SK-N-SH treated with all-trans-retinoic acid at 6 μM for 48 hours (cell line): ENCODE results near the gene CNPY1.

Experiments
- ATAC-seq: fragments of 200-7000 bp; cut with Tn5 transposase; 3 replicates; pipeline ENCODE4 v1.9.1; 2020; ENCODE audit warnings: mild to moderate bottlenecking, moderate library complexity
- ARNTL ChIP-seq: fragments of 450-650 bp; formaldehyde crosslinking; IDR thresholded peaks from 2 replicates; pipeline ENCODE4 v1.5.0; 2020; ENCODE audit warnings: low read depth, mild to moderate bottlenecking, moderate library complexity, borderline replicate concordance
- BACH2 ChIP-seq: fragments of 250-450 bp; sonication (Bioruptor Pico); IDR thresholded peaks from 2 replicates; pipeline ENCODE4 v1.9.0; 2021; ENCODE audit warnings: mild to moderate bottlenecking, borderline replicate concordance
- ESRRG ChIP-seq: fragments of 250-450 bp; sonication (Bioruptor Pico); IDR thresholded peaks from 2 replicates; pipeline ENCODE4 v1.6.1; 2021; ENCODE audit warnings: mild to moderate bottlenecking
- GLIS3 ChIP-seq: fragments of 250-450 bp; sonication (Bioruptor Pico); IDR thresholded peaks from 2 replicates; pipeline ENCODE4 v1.5.0; 2020; ENCODE audit warnings: mild to moderate bottlenecking, moderate library complexity
- ISL1 ChIP-seq: fragments of 250-450 bp; sonication (Bioruptor Pico); IDR thresholded peaks from 2 replicates; pipeline ENCODE4 v2.1.2; 2022; ENCODE audit warnings: mild to moderate bottlenecking, moderate library complexity
- OSR1 ChIP-seq: fragments of 250-450 bp; sonication (Bioruptor Pico); IDR thresholded peaks from 2 replicates; pipeline ENCODE4 v1.8.0; 2022; ENCODE audit warnings: moderate library complexity, mild to moderate bottlenecking, inconsistent platforms
- PPARA ChIP-seq: fragments of 250-450 bp; sonication (Bioruptor Pico); IDR thresholded peaks from 2 replicates; pipeline ENCODE4 v1.5.0; 2020; ENCODE audit warnings: mild to moderate bottlenecking, borderline replicate concordance
- SNAI2 ChIP-seq: fragments of 250-450 bp; sonication (Bioruptor Pico); IDR thresholded peaks from 2 replicates; pipeline ENCODE4 v1.5.0; 2020; ENCODE audit warnings: mild to moderate bottlenecking, moderate library complexity
- TCF4 ChIP-seq: fragments of 250-450 bp; sonication (Bioruptor Pico); IDR thresholded peaks from 2 replicates; pipeline ENCODE4 v1.8.0; 2021; ENCODE audit warnings: mild to moderate bottlenecking, moderate library complexity, borderline replicate concordance
- TOX ChIP-seq: fragments of 250-450 bp; sonication (Bioruptor Pico); IDR thresholded peaks from 2 replicates; pipeline ENCODE4 v1.8.0; 2021; ENCODE audit warnings: mild to moderate bottlenecking, moderate library complexity, borderline replicate concordance
- ZC3H10 ChIP-seq: fragments of 250-450 bp; sonication (Bioruptor Pico); IDR thresholded peaks from 2 replicates; pipeline ENCODE4 v1.5.1; 2021; ENCODE audit warnings: mild to moderate bottlenecking, moderate library complexity
- ZFP3 ChIP-seq: fragments of 250-450 bp; sonication (Bioruptor Pico); IDR thresholded peaks from 2 replicates; pipeline ENCODE4 v1.5.0; 2020; ENCODE audit warnings: mild to moderate bottlenecking, moderate library complexity
- ZFP30 ChIP-seq: fragments of 450-650 bp; formaldehyde crosslinking; IDR thresholded peaks from 2 replicates; pipeline ENCODE4 v1.5.0; 2022; ENCODE audit warnings: mild to moderate bottlenecking, moderate library complexity
- ZNF565 ChIP-seq: fragments of 450-650 bp; formaldehyde crosslinking; conservative IDR thresholded peaks from 2 replicates; pipeline ENCODE4 v1.5.0; 2020; ENCODE audit warnings: low read depth, mild to moderate bottlenecking, moderate library complexity
- ZNF70 ChIP-seq: fragments of 450-650 bp; formaldehyde crosslinking; IDR thresholded peaks from 2 replicates; pipeline ENCODE4 v1.5.0; 2020; ENCODE audit warnings: mild to moderate bottlenecking, moderate library complexity
- ZNF8 ChIP-seq: fragments of 450-650 bp; formaldehyde crosslinking; IDR thresholded peaks from 2 replicates; pipeline ENCODE4 v1.5.0; 2020; ENCODE audit warnings: mild to moderate bottlenecking, moderate library complexity
- TF ChIP-seq, protein P1 (sequence below): fragments of 250-450 bp; sonication (Bioruptor Pico); IDR thresholded peaks from 2 replicates; pipeline ENCODE4 v1.5.0; 2020; ENCODE audit warnings: mild to moderate bottlenecking, moderate library complexity
- TF ChIP-seq, protein P2 (sequence below): fragments of 250-450 bp; sonication (Bioruptor Pico); IDR thresholded peaks from 2 replicates; pipeline ENCODE4 v1.5.1; 2021; ENCODE audit warnings: mild to moderate bottlenecking, moderate library complexity
- TF ChIP-seq, protein P3 (sequence below): fragments of 250-450 bp; sonication (Bioruptor Pico); IDR thresholded peaks from 2 replicates; pipeline ENCODE4 v1.8.0; 2020; ENCODE audit warnings: mild to moderate bottlenecking, moderate library complexity, borderline replicate concordance
- TF ChIP-seq, protein P4 (sequence below): fragments of 250-450 bp; sonication (Bioruptor Pico); IDR thresholded peaks from 2 replicates; pipeline ENCODE4 v1.8.0; 2021; ENCODE audit warnings: low read depth, mild to moderate bottlenecking, moderate library complexity, borderline replicate concordance

CNPY1 gene

DNA sequence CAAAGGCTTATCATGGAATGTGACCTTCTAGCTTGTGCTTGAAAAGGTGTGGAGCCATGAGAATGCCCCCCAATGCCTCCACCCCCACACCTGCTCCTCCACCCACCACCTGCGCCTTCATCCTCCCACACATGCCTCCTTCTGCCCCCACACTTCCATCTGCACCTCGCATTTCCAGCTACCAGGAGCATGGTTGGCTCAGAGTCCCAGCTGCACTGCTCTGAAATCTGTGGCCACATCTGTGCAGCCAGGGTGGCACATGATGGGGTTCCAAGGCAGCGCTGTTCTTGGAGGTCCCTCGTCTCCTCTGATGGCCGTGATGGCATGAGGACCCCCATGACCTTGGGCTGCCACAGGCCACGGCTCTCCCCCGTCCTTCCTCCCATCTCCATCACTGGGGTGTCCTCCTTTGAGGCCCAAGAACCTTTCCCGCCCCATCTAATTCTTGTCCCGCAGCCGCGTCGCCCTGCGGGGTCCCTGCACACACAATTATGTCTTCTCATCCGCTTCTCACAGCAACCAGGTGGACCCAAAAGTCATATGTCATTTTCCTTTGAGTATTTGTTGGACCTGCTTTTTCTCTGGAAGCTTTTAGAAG is 40.6 kb upstream of the CNPY1 start (continued):
- TF ChIP-seq, protein P1, sequence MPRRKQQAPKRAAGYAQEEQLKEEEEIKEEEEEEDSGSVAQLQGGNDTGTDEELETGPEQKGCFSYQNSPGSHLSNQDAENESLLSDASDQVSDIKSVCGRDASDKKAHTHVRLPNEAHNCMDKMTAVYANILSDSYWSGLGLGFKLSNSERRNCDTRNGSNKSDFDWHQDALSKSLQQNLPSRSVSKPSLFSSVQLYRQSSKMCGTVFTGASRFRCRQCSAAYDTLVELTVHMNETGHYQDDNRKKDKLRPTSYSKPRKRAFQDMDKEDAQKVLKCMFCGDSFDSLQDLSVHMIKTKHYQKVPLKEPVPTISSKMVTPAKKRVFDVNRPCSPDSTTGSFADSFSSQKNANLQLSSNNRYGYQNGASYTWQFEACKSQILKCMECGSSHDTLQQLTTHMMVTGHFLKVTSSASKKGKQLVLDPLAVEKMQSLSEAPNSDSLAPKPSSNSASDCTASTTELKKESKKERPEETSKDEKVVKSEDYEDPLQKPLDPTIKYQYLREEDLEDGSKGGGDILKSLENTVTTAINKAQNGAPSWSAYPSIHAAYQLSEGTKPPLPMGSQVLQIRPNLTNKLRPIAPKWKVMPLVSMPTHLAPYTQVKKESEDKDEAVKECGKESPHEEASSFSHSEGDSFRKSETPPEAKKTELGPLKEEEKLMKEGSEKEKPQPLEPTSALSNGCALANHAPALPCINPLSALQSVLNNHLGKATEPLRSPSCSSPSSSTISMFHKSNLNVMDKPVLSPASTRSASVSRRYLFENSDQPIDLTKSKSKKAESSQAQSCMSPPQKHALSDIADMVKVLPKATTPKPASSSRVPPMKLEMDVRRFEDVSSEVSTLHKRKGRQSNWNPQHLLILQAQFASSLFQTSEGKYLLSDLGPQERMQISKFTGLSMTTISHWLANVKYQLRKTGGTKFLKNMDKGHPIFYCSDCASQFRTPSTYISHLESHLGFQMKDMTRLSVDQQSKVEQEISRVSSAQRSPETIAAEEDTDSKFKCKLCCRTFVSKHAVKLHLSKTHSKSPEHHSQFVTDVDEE, result no peak
- TF ChIP-seq ZFP3 (CRISPR knock-in tag) (no peak), TOX (CRISPR knock-in tag) (no peak)

DNA sequence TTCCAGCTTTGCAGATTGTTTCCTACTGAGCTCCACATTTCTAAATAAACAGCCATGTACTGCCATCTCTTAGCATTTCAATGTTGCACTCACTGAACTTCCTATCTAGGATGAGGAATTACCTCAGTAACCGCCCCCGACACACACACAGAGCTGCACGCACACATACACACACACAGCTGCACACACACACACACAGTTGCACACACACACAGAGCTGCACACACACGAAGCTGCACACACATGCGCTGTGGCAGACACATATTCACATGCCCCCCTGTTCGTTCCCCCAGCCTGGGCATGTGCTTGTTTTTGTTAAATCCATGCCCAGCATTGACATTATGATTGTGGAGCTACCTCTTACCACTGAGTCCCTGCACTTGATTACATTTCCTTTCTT is 39.6 kb upstream of the CNPY1 start:
- ATAC-seq, result no peak
- TF ChIP-seq, protein P2, sequence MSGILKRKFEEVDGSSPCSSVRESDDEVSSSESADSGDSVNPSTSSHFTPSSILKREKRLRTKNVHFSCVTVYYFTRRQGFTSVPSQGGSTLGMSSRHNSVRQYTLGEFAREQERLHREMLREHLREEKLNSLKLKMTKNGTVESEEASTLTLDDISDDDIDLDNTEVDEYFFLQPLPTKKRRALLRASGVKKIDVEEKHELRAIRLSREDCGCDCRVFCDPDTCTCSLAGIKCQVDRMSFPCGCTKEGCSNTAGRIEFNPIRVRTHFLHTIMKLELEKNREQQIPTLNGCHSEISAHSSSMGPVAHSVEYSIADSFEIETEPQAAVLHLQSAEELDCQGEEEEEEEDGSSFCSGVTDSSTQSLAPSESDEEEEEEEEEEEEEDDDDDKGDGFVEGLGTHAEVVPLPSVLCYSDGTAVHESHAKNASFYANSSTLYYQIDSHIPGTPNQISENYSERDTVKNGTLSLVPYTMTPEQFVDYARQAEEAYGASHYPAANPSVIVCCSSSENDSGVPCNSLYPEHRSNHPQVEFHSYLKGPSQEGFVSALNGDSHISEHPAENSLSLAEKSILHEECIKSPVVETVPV (CRISPR knock-in tag), result no peak
- TF ChIP-seq, protein P3, sequence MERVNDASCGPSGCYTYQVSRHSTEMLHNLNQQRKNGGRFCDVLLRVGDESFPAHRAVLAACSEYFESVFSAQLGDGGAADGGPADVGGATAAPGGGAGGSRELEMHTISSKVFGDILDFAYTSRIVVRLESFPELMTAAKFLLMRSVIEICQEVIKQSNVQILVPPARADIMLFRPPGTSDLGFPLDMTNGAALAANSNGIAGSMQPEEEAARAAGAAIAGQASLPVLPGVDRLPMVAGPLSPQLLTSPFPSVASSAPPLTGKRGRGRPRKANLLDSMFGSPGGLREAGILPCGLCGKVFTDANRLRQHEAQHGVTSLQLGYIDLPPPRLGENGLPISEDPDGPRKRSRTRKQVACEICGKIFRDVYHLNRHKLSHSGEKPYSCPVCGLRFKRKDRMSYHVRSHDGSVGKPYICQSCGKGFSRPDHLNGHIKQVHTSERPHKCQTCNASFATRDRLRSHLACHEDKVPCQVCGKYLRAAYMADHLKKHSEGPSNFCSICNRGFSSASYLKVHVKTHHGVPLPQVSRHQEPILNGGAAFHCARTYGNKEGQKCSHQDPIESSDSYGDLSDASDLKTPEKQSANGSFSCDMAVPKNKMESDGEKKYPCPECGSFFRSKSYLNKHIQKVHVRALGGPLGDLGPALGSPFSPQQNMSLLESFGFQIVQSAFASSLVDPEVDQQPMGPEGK (CRISPR knock-in tag), result no peak
- TF ChIP-seq TCF4 (CRISPR knock-in tag), result no peak
- TF ChIP-seq ZNF565, result no peak
- no peak for TF ChIP-seq ISL1 (CRISPR knock-in tag)
- no peak for TF ChIP-seq ZFP3 (CRISPR knock-in tag)
- no peak for TF ChIP-seq TOX (CRISPR knock-in tag)
- TF ChIP-seq ZNF70 (CRISPR knock-in tag), result no peak
- no peak for TF ChIP-seq BACH2
- TF ChIP-seq ESRRG (CRISPR knock-in tag), result no peak
- TF ChIP-seq GLIS3 (CRISPR knock-in tag), result no peak
- TF ChIP-seq ZC3H10 (CRISPR knock-in tag), result no peak
- TF ChIP-seq ZFP30 (CRISPR knock-in tag), result no peak
- TF ChIP-seq SNAI2, result no peak
- no peak for TF ChIP-seq PPARA (CRISPR knock-in tag)
- TF ChIP-seq OSR1 (CRISPR knock-in tag), result no peak
- TF ChIP-seq, protein P4, sequence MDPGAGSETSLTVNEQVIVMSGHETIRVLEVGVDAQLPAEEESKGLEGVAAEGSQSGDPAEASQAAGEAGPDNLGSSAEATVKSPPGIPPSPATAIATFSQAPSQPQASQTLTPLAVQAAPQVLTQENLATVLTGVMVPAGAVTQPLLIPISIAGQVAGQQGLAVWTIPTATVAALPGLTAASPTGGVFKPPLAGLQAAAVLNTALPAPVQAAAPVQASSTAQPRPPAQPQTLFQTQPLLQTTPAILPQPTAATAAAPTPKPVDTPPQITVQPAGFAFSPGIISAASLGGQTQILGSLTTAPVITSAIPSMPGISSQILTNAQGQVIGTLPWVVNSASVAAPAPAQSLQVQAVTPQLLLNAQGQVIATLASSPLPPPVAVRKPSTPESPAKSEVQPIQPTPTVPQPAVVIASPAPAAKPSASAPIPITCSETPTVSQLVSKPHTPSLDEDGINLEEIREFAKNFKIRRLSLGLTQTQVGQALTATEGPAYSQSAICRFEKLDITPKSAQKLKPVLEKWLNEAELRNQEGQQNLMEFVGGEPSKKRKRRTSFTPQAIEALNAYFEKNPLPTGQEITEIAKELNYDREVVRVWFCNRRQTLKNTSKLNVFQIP (CRISPR knock-in tag), result no peak
- TF ChIP-seq, protein P1, result no peak
- TF ChIP-seq ZNF8, result no peak

DNA sequence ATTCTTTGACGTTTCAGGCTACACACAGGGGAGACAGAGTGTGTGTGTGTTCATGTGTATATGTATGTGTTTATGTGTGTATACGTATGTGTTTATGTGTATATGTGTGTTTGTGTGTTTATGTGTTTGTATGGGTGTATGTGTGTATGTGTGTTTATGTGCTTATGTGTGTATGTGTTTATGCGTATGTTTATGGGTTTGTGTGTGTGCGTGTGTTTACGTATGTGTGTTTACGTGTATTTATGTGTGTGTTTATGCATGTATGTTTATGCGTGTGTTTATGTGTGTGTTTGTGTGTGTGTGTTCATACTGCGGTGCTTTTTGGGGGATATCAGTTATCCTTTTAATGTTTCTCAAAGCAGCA is 39.2 kb upstream of the CNPY1 start:
- no peak for ATAC-seq
- TF ChIP-seq, protein P2 (CRISPR knock-in tag), result no peak
- no peak for TF ChIP-seq PPARA (CRISPR knock-in tag)
- TF ChIP-seq BACH2, result no peak
- no peak for TF ChIP-seq ARNTL
